OCI-LY1 (cell line): ENCODE results near the gene NDST4.

Source experiments
- H2AFZ ChIP-seq: fragments of 200-600 bp; sonication (generic), shearing (Covaris generic); 2 replicates; pipeline ENCODE4 v1.6.0; 2014; ENCODE audit warnings: antibody characterized with exemption, mild to moderate bottlenecking, low read length
- H3F3A ChIP-seq: fragments of 200-600 bp; sonication (generic), shearing (Covaris generic); 2 replicates; pipeline ENCODE4 v1.6.0; 2014; ENCODE audit warnings: mild to moderate bottlenecking, antibody characterized with exemption, low read length, moderate library complexity; ENCODE audit not compliant: insufficient read depth
- H3K27ac ChIP-seq: fragments of 200-600 bp; sonication (generic); 2 replicates; pipeline ENCODE4 v1.5.1; 2014; ENCODE audit warnings: low read length, mixed run types, mild to moderate bottlenecking, low read depth; ENCODE audit not compliant: poor library complexity, severe bottlenecking
- H3K27me3 ChIP-seq: fragments of 200-600 bp; sonication (generic); 2 replicates; pipeline ENCODE4 v1.6.0; 2014; ENCODE audit warnings: antibody characterized with exemption, mild to moderate bottlenecking, low read length, moderate library complexity; ENCODE audit not compliant: insufficient read depth
- H3K36me3 ChIP-seq: fragments of 200-600 bp; sonication (generic); 2 replicates; pipeline ENCODE4 v1.6.1; 2014; ENCODE audit warnings: mild to moderate bottlenecking, antibody characterized with exemption, low read length, moderate library complexity, mixed read lengths; ENCODE audit not compliant: insufficient read depth
- H3K4me1 ChIP-seq: fragments of 200-600 bp; sonication (generic); 2 replicates; pipeline ENCODE4 v1.5.1; 2014; ENCODE audit warnings: mild to moderate bottlenecking, low read length, moderate library complexity; ENCODE audit not compliant: insufficient read depth, severe bottlenecking
- H3K4me2 ChIP-seq: fragments of 200-600 bp; sonication (generic), shearing (Covaris generic); 2 replicates; pipeline ENCODE4 v1.6.1; 2014; ENCODE audit warnings: low read length
- H3K4me3 ChIP-seq: fragments of 200-600 bp; sonication (generic); 2 replicates; pipeline ENCODE4 v1.5.1; 2014; ENCODE audit warnings: low read length, low read depth, mild to moderate bottlenecking, mixed read lengths; ENCODE audit not compliant: poor library complexity, severe bottlenecking
- H3K79me2 ChIP-seq: fragments of 200-600 bp; shearing (Covaris generic); 2 replicates; pipeline ENCODE4 v1.6.1; 2016; ENCODE audit warnings: mixed run types, low read length, mixed read lengths; ENCODE audit not compliant: insufficient read depth
- H3K9ac ChIP-seq: fragments of 200-600 bp; sonication (generic), shearing (Covaris generic); 2 replicates; pipeline ENCODE4 v1.6.1; 2014; ENCODE audit warnings: mild to moderate bottlenecking, low read length, mixed read lengths
- H3K9me2 ChIP-seq: fragments of 200-600 bp; sonication (generic), shearing (Covaris generic); 2 replicates; pipeline ENCODE4 v1.6.1; 2014; ENCODE audit warnings: low read depth, mild to moderate bottlenecking, low read length, mixed read lengths
- H3K9me3 ChIP-seq: fragments of 200-600 bp; shearing (Covaris generic); 2 replicates; pipeline ENCODE4 v1.6.1; 2014; ENCODE audit warnings: low read length, mixed read lengths
- H4K20me1 ChIP-seq: fragments of 200-600 bp; sonication (generic), shearing (Covaris generic); 2 replicates; pipeline ENCODE4 v1.6.0; 2016; ENCODE audit warnings: mild to moderate bottlenecking, low read length; ENCODE audit not compliant: insufficient read depth
- EZH2 ChIP-seq: fragments of 200-600 bp; sonication (generic), shearing (Covaris generic); IDR thresholded peaks from 2 replicates; pipeline ENCODE4 v1.8.0; 2017; ENCODE audit warnings: borderline replicate concordance, mixed run types, mild to moderate bottlenecking, antibody characterized with exemption, low read length, moderate library complexity, mixed read lengths
- TF ChIP-seq, protein P1 (sequence below): fragments of 200-600 bp; sonication (generic), shearing (Covaris generic); IDR thresholded peaks from 2 replicates; pipeline ENCODE4 v1.5.1; 2017; ENCODE audit warnings: mild to moderate bottlenecking, antibody characterized with exemption, low read length, moderate library complexity, mixed read lengths

The NDST4 gene

DNA sequence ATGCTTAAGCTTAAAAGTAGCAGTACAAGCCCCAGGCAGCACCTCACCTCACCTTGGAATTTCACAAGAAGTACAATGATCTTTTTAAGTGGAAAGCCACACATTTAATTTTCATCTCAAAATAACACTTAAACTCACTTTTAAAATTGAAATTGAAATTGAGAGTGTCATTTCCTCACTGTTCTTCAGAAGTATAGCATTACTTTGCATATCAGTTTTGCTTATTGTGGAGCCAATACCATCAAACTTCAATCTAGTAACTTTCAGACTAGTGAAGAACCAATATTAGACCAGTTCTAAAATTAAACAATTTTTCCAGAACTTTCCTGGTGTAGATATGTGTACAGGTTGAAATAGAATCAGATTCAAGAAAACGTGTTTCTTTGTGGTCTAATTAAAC lies 242.4 kb downstream of the NDST4 start:
- no peak overlapping the region for H3K4me3 ChIP-seq
- no peaks in the 10 kb centered on the region for H3K27me3 ChIP-seq
- no peaks in the 10 kb centered on the region for H3K9me3 ChIP-seq
- no peak for TF ChIP-seq EZH2
- TF ChIP-seq, protein P1, sequence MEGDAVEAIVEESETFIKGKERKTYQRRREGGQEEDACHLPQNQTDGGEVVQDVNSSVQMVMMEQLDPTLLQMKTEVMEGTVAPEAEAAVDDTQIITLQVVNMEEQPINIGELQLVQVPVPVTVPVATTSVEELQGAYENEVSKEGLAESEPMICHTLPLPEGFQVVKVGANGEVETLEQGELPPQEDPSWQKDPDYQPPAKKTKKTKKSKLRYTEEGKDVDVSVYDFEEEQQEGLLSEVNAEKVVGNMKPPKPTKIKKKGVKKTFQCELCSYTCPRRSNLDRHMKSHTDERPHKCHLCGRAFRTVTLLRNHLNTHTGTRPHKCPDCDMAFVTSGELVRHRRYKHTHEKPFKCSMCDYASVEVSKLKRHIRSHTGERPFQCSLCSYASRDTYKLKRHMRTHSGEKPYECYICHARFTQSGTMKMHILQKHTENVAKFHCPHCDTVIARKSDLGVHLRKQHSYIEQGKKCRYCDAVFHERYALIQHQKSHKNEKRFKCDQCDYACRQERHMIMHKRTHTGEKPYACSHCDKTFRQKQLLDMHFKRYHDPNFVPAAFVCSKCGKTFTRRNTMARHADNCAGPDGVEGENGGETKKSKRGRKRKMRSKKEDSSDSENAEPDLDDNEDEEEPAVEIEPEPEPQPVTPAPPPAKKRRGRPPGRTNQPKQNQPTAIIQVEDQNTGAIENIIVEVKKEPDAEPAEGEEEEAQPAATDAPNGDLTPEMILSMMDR, result no peak
- H3K27ac ChIP-seq, result no peak overlapping the region
- H3K9ac ChIP-seq, result no peak overlapping the region
- no peaks in the 10 kb centered on the region for H3F3A ChIP-seq
- no peaks in the 10 kb centered on the region for H4K20me1 ChIP-seq
- H3K4me1 ChIP-seq, result no peaks in the 10 kb centered on the region
- H2AFZ ChIP-seq, result no peak overlapping the region
- H3K79me2 ChIP-seq, result no peaks in the 10 kb centered on the region
- H3K36me3 ChIP-seq, result no peaks in the 10 kb centered on the region
- no peak overlapping the region for H3K4me2 ChIP-seq
- H3K9me2 ChIP-seq, result no peaks in the 10 kb centered on the region

DNA sequence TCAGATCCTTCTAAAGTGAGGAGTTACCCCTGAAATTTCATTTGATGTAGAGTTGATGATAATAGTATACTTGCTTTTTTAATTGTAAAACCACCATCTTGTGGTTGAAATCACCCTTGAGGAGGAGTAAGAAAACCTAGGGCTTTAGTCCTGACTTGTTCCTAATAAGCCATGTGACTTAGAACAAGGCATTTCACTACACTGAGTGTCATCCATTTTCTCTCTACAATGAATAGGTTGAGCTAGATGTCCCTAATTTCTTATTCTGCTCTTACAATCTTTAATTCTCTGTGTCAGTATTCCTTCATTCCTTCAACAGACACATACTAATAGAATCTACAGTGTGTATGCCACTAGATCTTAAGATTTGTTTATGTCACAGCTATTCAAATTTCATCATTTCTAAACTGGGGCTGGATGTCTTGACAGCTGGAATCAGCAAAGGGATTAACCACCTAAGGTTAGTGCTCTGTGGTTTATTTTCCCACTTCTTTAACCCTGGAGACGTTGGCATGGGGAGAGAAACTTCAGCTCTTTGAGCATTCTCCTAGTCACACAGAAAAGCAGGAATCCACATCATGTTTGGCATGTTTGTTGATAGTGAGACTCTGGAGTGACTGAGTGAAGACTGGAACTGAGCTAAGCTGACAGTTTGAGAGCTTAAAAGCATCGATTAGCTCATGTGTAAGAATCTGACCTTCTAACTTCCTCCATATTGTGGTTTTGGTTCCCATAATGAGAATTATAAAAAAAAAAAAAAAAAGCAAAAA lies 246.3 kb downstream of the NDST4 start:
- Histone ChIP-seq H3K9ac (no peak overlapping the region), H3K36me3 (no peaks in the 10 kb centered on the region), H3K27ac (no peak overlapping the region), H4K20me1 (no peaks in the 10 kb centered on the region), H2AFZ (no peak overlapping the region), H3K79me2 (no peaks in the 10 kb centered on the region), H3K27me3 (no peaks in the 10 kb centered on the region), H3K4me3 (no peak overlapping the region), H3K4me2 (no peak overlapping the region), H3K9me3 (no peaks in the 10 kb centered on the region), H3K4me1 (no peaks in the 10 kb centered on the region), H3F3A (no peaks in the 10 kb centered on the region), H3K9me2 (no peaks in the 10 kb centered on the region)
- TF ChIP-seq, protein P1, result no peak
- TF ChIP-seq EZH2, result no peak

DNA sequence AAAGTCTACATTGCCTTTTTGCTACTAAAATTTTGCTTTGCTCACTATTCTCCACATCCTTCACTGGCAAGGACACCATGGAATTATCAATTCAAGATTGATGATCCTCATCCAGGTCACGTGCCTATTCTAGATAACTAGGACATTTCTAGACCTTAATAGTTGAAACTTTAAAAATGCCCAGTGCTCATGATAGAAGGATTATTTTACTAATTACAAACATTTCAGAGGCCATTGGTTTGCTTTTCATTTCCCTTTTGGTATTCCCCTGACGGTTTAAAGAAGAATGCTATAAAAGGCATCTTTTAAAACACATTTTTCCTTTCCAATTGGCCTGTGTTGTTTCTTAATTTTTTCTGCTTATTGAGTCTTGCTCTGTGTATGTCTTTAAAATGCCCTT lies 249.4 kb downstream of the NDST4 start:
- H3K4me3 ChIP-seq, result no peak overlapping the region
- H3K27me3 ChIP-seq, result no peaks in the 10 kb centered on the region
- no peaks in the 10 kb centered on the region for H3K79me2 ChIP-seq
- no peaks in the 10 kb centered on the region for H3K4me1 ChIP-seq
- H3K27ac ChIP-seq, result no peak overlapping the region
- no peak overlapping the region for H3K9ac ChIP-seq
- no peaks in the 10 kb centered on the region for H4K20me1 ChIP-seq
- TF ChIP-seq, protein P1, result no peak
- no peak for TF ChIP-seq EZH2
- no peak overlapping the region for H3K4me2 ChIP-seq
- no peaks in the 10 kb centered on the region for H3K9me3 ChIP-seq
- no peak overlapping the region for H2AFZ ChIP-seq
- H3F3A ChIP-seq, result no peaks in the 10 kb centered on the region
- no peaks in the 10 kb centered on the region for H3K36me3 ChIP-seq
- no peaks in the 10 kb centered on the region for H3K9me2 ChIP-seq
